Neural cell (in vitro differentiated cells): ENCODE data around the gene ADAM11. TPM values are rescaled to one million over a fixed set of nuclear protein-coding genes. Genes with fewer than 3 reads are reported as not detected.

Experiments used
- H2AFZ ChIP-seq: fragments of 200-600, 300-800 bp; sonication (generic), shearing (Covaris generic); 2 replicates; pipeline ENCODE4 v1.6.0; 2014; ENCODE audit warnings: low read depth, mild to moderate bottlenecking, antibody characterized with exemption, low read length, moderate library complexity
- H3F3A ChIP-seq: fragments of 200-600 bp; shearing (Covaris generic); 2 replicates; pipeline ENCODE4 v1.6.1; 2016; ENCODE audit warnings: mild to moderate bottlenecking, moderate library complexity, mixed read lengths, antibody characterized with exemption, low read length; ENCODE audit not compliant: insufficient read depth, poor library complexity, severe bottlenecking
- H3K27ac ChIP-seq: fragments of 200-600, 300-800 bp; sonication (generic), shearing (Covaris generic); 2 replicates; pipeline ENCODE4 v1.5.1; 2014; ENCODE audit warnings: mild to moderate bottlenecking, low read length, moderate library complexity
- H3K27me3 ChIP-seq: fragments of 300-800, 200-600 bp; sonication (generic), shearing (Covaris generic); 2 replicates; pipeline ENCODE4 v1.6.0; 2014; ENCODE audit warnings: mild to moderate bottlenecking, low read depth, low read length, moderate library complexity; ENCODE audit not compliant: insufficient read depth
- H3K36me3 ChIP-seq: fragments of 300-800, 200-600 bp; sonication (generic), shearing (Covaris generic); 2 replicates; pipeline ENCODE4 v1.5.1; 2014; ENCODE audit warnings: mild to moderate bottlenecking, antibody characterized with exemption, low read length, moderate library complexity; ENCODE audit not compliant: insufficient read depth
- H3K4me2 ChIP-seq: fragments of 300-800, 200-600 bp; sonication (generic), shearing (Covaris generic); 2 replicates; pipeline ENCODE4 v1.6.0; 2014; ENCODE audit warnings: mild to moderate bottlenecking, low read length
- H3K4me3 ChIP-seq: fragments of 300-800, 200-600 bp; sonication (generic), shearing (Covaris generic); 2 replicates; pipeline ENCODE4 v1.5.1; 2014; ENCODE audit warnings: mild to moderate bottlenecking, low read length, moderate library complexity
- H3K79me2 ChIP-seq: fragments of 200-600 bp; shearing (Covaris generic); replicated peaks from 2 replicates; pipeline ENCODE4 v1.6.0; 2014; ENCODE audit warnings: mild to moderate bottlenecking, low read length, moderate library complexity; ENCODE audit not compliant: insufficient read depth
- H3K9ac ChIP-seq: fragments of 300-800, 200-600 bp; sonication (generic), shearing (Covaris generic); 2 replicates; pipeline ENCODE4 v1.6.1; 2016; ENCODE audit warnings: mild to moderate bottlenecking, low read length, mixed read lengths
- H3K9me2 ChIP-seq: fragments of 200-600 bp; shearing (Covaris generic); 2 replicates; pipeline ENCODE4 v1.6.1; 2016; ENCODE audit warnings: mild to moderate bottlenecking, low read length, mixed read lengths; ENCODE audit not compliant: insufficient read depth
- H3K9me3 ChIP-seq: fragments of 200-600, 300-800 bp; sonication (generic), shearing (Covaris generic); 2 replicates; pipeline ENCODE4 v1.6.1; 2016; ENCODE audit warnings: mild to moderate bottlenecking, mixed run types, low read length, moderate library complexity, mixed read lengths
- H4K20me1 ChIP-seq: fragments of 200-600 bp; shearing (Covaris generic); 2 replicates; pipeline ENCODE4 v1.6.1; 2016; ENCODE audit warnings: mild to moderate bottlenecking, mixed run types; ENCODE audit not compliant: insufficient read depth
- CTCF ChIP-seq: fragments of 450-650 bp; IDR thresholded peaks from 2 replicates; pipeline ENCODE4 v1.5.1; 2014; ENCODE audit warnings: antibody characterized with exemption, mild to moderate bottlenecking, moderate library complexity; ENCODE audit not compliant: poor library complexity, severe bottlenecking
- EP300 ChIP-seq: fragments of 450-650 bp; conservative IDR thresholded peaks from 2 replicates; pipeline ENCODE4 v1.6.1; 2014; ENCODE audit warnings: antibody characterized with exemption, mild to moderate bottlenecking, moderate library complexity; ENCODE audit not compliant: poor library complexity, severe bottlenecking
- EZH2 ChIP-seq: fragments of 200-600, 300-800 bp; shearing (Covaris generic), sonication (generic); IDR thresholded peaks from 2 replicates; pipeline ENCODE4 v1.6.1; 2014; ENCODE audit warnings: antibody characterized with exemption, low read length, borderline replicate concordance, mild to moderate bottlenecking; ENCODE audit not compliant: insufficient read depth, poor library complexity, severe bottlenecking
- MXI1 ChIP-seq: fragments of 450-650 bp; conservative IDR thresholded peaks from 2 replicates; pipeline ENCODE4 v1.6.1; 2014; ENCODE audit warnings: antibody characterized with exemption, mild to moderate bottlenecking; ENCODE audit not compliant: poor library complexity, severe bottlenecking
- POLR2AphosphoS5 ChIP-seq: IDR thresholded peaks from 2 replicates; pipeline ENCODE4 v1.6.1; 2012
- RAD21 ChIP-seq: fragments of 450-650 bp; conservative IDR thresholded peaks from 2 replicates; pipeline ENCODE4 v1.6.1; 2014; ENCODE audit warnings: antibody characterized with exemption, mild to moderate bottlenecking, moderate library complexity
- REST ChIP-seq: IDR thresholded peaks from 2 replicates; pipeline ENCODE4 v1.6.1; 2012; ENCODE audit warnings: borderline replicate concordance
- SMC3 ChIP-seq: fragments of 450-650 bp; conservative IDR thresholded peaks from 2 replicates; pipeline ENCODE4 v1.6.1; 2014; ENCODE audit warnings: antibody characterized with exemption, mild to moderate bottlenecking, moderate library complexity; ENCODE audit not compliant: poor library complexity
- TAF1 ChIP-seq: IDR thresholded peaks from 2 replicates; pipeline ENCODE4 v1.6.1; 2012; ENCODE audit warnings: low read depth
- polyA plus RNA-seq: library from polyadenylated mRNA; depleted of rRNA; stranded (reverse); fragments of >200 nt; gene quantifications from 2 replicates; pipeline ENCODE4 v1.2.3, GENCODE V29; 2014

ADAM11 gene
- polyA plus RNA-seq, 1 donor from 2014 or later, result 25.8 TPM

GRCh38 chr17:44734272-44734671 is 24.5 kb upstream of the ADAM11 start:
- Histone ChIP-seq H3K9ac (no peak overlapping the region), H3K9me3 (no peaks in the 10 kb centered on the region), H4K20me1 (no peaks in the 10 kb centered on the region), H2AFZ (no peak overlapping the region), H3K9me2 (no peaks in the 10 kb centered on the region), H3F3A (no peaks in the 10 kb centered on the region), H3K4me3 (no peak overlapping the region), H3K27ac (no peak overlapping the region), H3K27me3 (no peaks in the 10 kb centered on the region), H3K79me2 (no peaks in the 10 kb centered on the region), H3K36me3 (no peaks in the 10 kb centered on the region), H3K4me2 (no peak overlapping the region)
- no peak for TF ChIP-seq POLR2AphosphoS5
- TF ChIP-seq EZH2, result no peak
- TF ChIP-seq REST, result no peak
- TF ChIP-seq TAF1, result no peak
- no peak for TF ChIP-seq SMC3
- no peak for TF ChIP-seq RAD21

GRCh38 chr17:44736551-44737240 is 22.1 kb upstream of the ADAM11 start:
- Histone ChIP-seq H4K20me1 (no peaks in the 10 kb centered on the region), H3K27ac (no peak overlapping the region), H3K27me3 (no peaks in the 10 kb centered on the region), H3K9me3 (no peaks in the 10 kb centered on the region), H3K36me3 (no peaks in the 10 kb centered on the region), H3F3A (no peaks in the 10 kb centered on the region), H2AFZ (no peak overlapping the region), H3K79me2 (no peaks in the 10 kb centered on the region), H3K4me3 (no peak overlapping the region), H3K9ac (no peak overlapping the region), H3K9me2 (no peaks in the 10 kb centered on the region), H3K4me2 (no peak overlapping the region)
- no peak for TF ChIP-seq EP300
- TF ChIP-seq REST, result no peak
- TF ChIP-seq POLR2AphosphoS5, result no peak
- no peak for TF ChIP-seq MXI1
- TF ChIP-seq CTCF, result no peak
- no peak for TF ChIP-seq SMC3
- no peak for TF ChIP-seq RAD21
- no peak for TF ChIP-seq TAF1
- no peak for TF ChIP-seq EZH2
